B cell (primary cell): Measurements from ENCODE around the gene SSU72. TPM values are rescaled to one million over a fixed set of nuclear protein-coding genes. Genes with fewer than 3 reads are reported as not detected.

Experiments used
- ATAC-seq: fragments of 200-7000 bp; cut with Tn5 transposase; one replicate; pipeline ENCODE4 v1.10.0; 2021; ENCODE audit warnings: low read depth, mild to moderate bottlenecking, moderate number of reproducible peaks, moderate library complexity
- CTCF ChIA-PET: fragments of 350-600 bp; sonication (Branson Sonifier 250); formaldehyde crosslinking; loops from one replicate; lab custom pipeline; 2021; ENCODE audit warnings: antibody characterized with exemption, inconsistent platforms; lab: Charles Lee
- POLR2A ChIA-PET: fragments of 350-600 bp; sonication (Branson Sonifier 250); formaldehyde crosslinking; loops from one replicate; lab custom pipeline; 2021; ENCODE audit warnings: antibody characterized with exemption; lab: Charles Lee
- DNase-seq: peaks from one replicate; pipeline ENCODE4 v3.0.0; 2013
- H2AFZ ChIP-seq: 2 replicates; pipeline ENCODE4 v1.6.1; 2012; ENCODE audit warnings: mild to moderate bottlenecking, low read depth, low read length; ENCODE audit not compliant: insufficient read depth, poor library complexity, severe bottlenecking
- H3K27ac ChIP-seq, 2 donors: 1 replicate in 1 of 2; 2 replicates in 1 of 2; pipeline ENCODE4 v1.5.1; 2012 to 2013; ENCODE audit warnings: low read length in 2 of 2, mild to moderate bottlenecking in 2 of 2, moderate library complexity in 1 of 2
- H3K27me3 ChIP-seq, 4 experiments: fragments of 200-600 bp in 1 of 4; sonication (generic) in 1 of 4; replicated peaks in 1 of 4; 1 replicate in 2 of 4; 2 replicates in 2 of 4; pipeline versions ENCODE4 v1.6.1 to v1.7.0; 2013 to 2016; ENCODE audit warnings: low read length in 3 of 4, mild to moderate bottlenecking in 2 of 4, mixed read lengths in 1 of 4, moderate library complexity in 1 of 4; ENCODE audit not compliant: insufficient read depth in 4 of 4, control insufficient read depth in 3 of 4; ENCODE audit errors: control extremely low read depth in 1 of 4
- H3K36me3 ChIP-seq, 2 experiments: replicated peaks in 1 of 2; 1 replicate in 1 of 2; 2 replicates in 1 of 2; pipeline versions ENCODE4 v1.6.1 to v1.7.1; 2013; ENCODE audit warnings: low read length in 1 of 2; ENCODE audit not compliant: insufficient read depth in 2 of 2, control insufficient read depth in 1 of 2; ENCODE audit errors: control extremely low read depth in 1 of 2, extremely low read depth in 1 of 2
- H3K4me1 ChIP-seq, 2 donors: fragments of 200-600 bp in 1 of 2; sonication (generic) in 1 of 2; 1 replicate in 1 of 2; 2 replicates in 1 of 2; pipeline versions ENCODE4 v1.5.1 to v1.6.1; 2013 to 2017; ENCODE audit warnings: low read length in 2 of 2; ENCODE audit not compliant: control insufficient read depth in 2 of 2, insufficient read depth in 2 of 2
- H3K4me2 ChIP-seq: replicated peaks from 2 replicates; pipeline ENCODE3; 2012; ENCODE audit warnings: mild to moderate bottlenecking, low read depth, low read length; ENCODE audit not compliant: poor library complexity, severe bottlenecking
- H3K4me3 ChIP-seq, 5 experiments: fragments of 200-600 bp in 1 of 5; sonication (generic) in 1 of 5; 1 replicate in 3 of 5; 2 replicates in 2 of 5; pipeline versions ENCODE4 v1.5.1 to v1.7.0; 2011 to 2016; ENCODE audit warnings: low read length in 4 of 5, mild to moderate bottlenecking in 4 of 5, low read depth in 2 of 5, control low read depth in 1 of 5, moderate library complexity in 1 of 5; ENCODE audit not compliant: insufficient read depth in 1 of 5; ENCODE audit errors: control extremely low read depth in 1 of 5, extremely low read depth in 1 of 5
- H3K79me2 ChIP-seq: fragments of 200-600 bp; sonication (generic); one replicate; pipeline ENCODE4 v1.6.0; 2016; ENCODE audit warnings: low read length; ENCODE audit not compliant: control insufficient read depth, insufficient read depth
- H3K9ac ChIP-seq: fragments of 200-600 bp; sonication (generic); 2 replicates; pipeline ENCODE4 v1.6.1; 2017; ENCODE audit warnings: mild to moderate bottlenecking, low read length, moderate library complexity
- H3K9me3 ChIP-seq, 3 donors: one replicate each; pipeline versions ENCODE4 v1.6.1 to v1.7.1; 2013; ENCODE audit warnings: low read length in 2 of 3; ENCODE audit not compliant: control insufficient read depth in 2 of 3, insufficient read depth in 1 of 3; ENCODE audit errors: control extremely low read depth in 1 of 3
- H4K20me1 ChIP-seq: 2 replicates; pipeline ENCODE4 v1.6.0; 2012; ENCODE audit warnings: mild to moderate bottlenecking, low read length; ENCODE audit not compliant: insufficient read depth, control insufficient read depth, poor library complexity, severe bottlenecking
- H3K27ac Mint-ChIP-seq: one replicate; pipeline ENCODE4 v1.8.0; 2021; ENCODE audit warnings: mixed read lengths
- H3K27me3 Mint-ChIP-seq: one replicate; pipeline ENCODE4 v1.8.0; 2021; ENCODE audit warnings: mixed read lengths
- H3K4me1 Mint-ChIP-seq: one replicate; pipeline ENCODE4 v1.8.0; 2021; ENCODE audit warnings: mixed read lengths
- H3K4me3 Mint-ChIP-seq: one replicate; pipeline ENCODE4 v1.8.0; 2021; ENCODE audit warnings: mixed read lengths
- H3K9me3 Mint-ChIP-seq: one replicate; pipeline ENCODE4 v1.8.0; 2022; ENCODE audit warnings: mixed read lengths; ENCODE audit not compliant: insufficient read depth
- EZH2 ChIP-seq: IDR thresholded peaks from 2 replicates; pipeline ENCODE4 v1.6.1; 2012; ENCODE audit warnings: borderline replicate concordance, low read depth, mild to moderate bottlenecking, moderate library complexity, low read length; ENCODE audit not compliant: insufficient read depth, poor library complexity, severe bottlenecking
- WGBS: methylation state at CpG from one replicate; pipeline ENCODE4 v1.1.5; 2013; ENCODE audit warnings: missing lambda C conversion rate; ENCODE audit not compliant: insufficient coverage; 5-methylcytosine and 5-hydroxymethylcytosine counted together
- intact Hi-C: fragments of 100-400 bp; cut with micrococcal nuclease; formaldehyde crosslinking; loops from one replicate; pipeline ENCODE4 v1.10.0; 2022
- polyA plus RNA-seq: library from polyadenylated mRNA; depleted of rRNA; stranded (reverse); fragments of >200 nt; gene quantifications from 2 replicates; pipeline ENCODE4 v1.2.3, GENCODE V29; 2012
- total RNA-seq, 2 donors: library from RNA; stranded (reverse); fragments of 120-200 nt in 1 of 2; gene quantifications; 1 replicate in 1 of 2; 2 replicates in 1 of 2; pipeline versions ENCODE4 v1.2.3 to v1.2.4, GENCODE V29; 2013 to 2022
- TF ChIP-seq, protein P1 (sequence below): fragments of 200-600 bp; IDR thresholded peaks from one replicate; pipeline ENCODE4 v1.8.0; 2022; ENCODE audit warnings: antibody characterized with exemption, mild to moderate bottlenecking

The SSU72 gene
- total and polyA plus RNA-seq, 2 donors (not counting 1 experiment from before 2014, with no cell fraction given): 86.8 to 112 TPM

DNA sequence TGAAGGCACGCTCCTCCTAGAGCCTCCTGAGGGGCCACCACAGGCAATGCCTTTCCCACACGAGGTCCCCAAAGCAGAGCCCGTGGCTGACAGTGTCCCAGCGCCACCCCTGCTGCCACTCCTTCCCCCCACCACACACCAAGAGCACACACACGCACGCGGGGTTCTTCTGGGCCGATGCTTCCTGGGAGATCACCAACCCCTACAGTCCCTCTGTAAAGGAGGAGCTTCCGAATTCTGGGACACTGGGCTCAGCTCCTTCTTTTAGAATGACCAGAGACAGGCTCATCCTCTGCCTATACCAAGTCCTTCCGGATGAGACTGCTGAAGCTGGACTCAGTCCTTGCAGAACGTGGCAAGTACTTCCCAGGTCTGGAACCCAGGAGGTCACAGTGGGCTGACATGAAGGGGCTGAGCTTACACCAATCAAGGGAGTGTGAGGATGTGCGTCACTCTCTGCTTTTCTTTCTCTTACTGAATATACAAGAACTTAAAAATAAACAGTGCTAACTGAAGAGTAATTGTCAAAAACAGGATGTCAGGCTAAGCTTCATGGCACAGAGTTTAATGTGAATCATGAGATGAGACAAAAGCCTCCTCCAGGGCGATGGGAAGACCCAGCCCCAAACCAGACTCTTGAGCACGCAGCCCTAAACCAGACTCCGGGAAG, 12.7 kb downstream of the SSU72 start:
- Histone ChIP-seq H3K79me2 (peaks cover 71% of the 10 kb centered on the region), H3K27ac (no peak overlapping the region), H3K4me2 (no peak overlapping the region), H3K27me3 (no peaks in the 10 kb centered on the region), H3K4me1 (peaks cover 0 to under 1% of the 10 kb centered on the region in 2 donors), H3K36me3 (peaks cover 0 to 44% of the 10 kb centered on the region in 2 experiments), H3K9ac (no peak overlapping the region), H3K4me3 (no peak overlapping the region), H4K20me1 (peaks cover 71% of the 10 kb centered on the region), H2AFZ (no peak overlapping the region), H3K9me3 (no peaks in the 10 kb centered on the region)
- ChIA-PET POLR2A (no interaction called here), CTCF (no interaction called here)
- ATAC-seq (no peak), DNase-seq (no peak)
- 95% methylated on average over 13 of the region's 15 CpGs for WGBS
- Mint-ChIP-seq H3K27me3 (no peaks in the 10 kb centered on the region), H3K4me1 (peaks cover 17% of the 10 kb centered on the region), H3K4me3 (no peak overlapping the region), H3K9me3 (no peaks in the 10 kb centered on the region), H3K27ac (peak overlapping the region; percentile 37)
- no peak for TF ChIP-seq EZH2
- intact Hi-C loops: no loop called here

DNA sequence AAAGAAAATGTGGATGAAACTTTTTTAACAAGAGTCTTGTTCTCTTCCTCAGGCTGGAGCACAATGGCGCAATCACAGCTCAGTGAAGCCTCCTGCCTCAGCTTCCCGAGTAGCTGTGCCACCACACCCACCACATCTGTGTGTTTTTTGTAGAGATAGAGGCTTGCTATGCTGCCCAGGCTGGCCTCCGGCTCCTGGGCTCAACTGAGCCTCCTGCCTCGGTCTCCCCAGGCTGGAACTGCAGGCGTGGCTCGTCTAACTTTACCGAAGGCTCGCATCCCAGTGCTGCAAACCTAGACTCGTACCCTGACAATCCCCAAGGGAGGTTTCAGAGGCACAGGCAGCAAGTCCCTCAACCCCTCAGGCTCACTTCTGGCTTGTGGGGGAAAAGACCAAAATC, 14.5 kb downstream of the SSU72 start:
- Mint-ChIP-seq H3K4me1 (peaks cover 14% of the 10 kb centered on the region), H3K27me3 (no peaks in the 10 kb centered on the region), H3K27ac (no peak overlapping the region), H3K9me3 (no peaks in the 10 kb centered on the region), H3K4me3 (no peak overlapping the region)
- H2AFZ ChIP-seq: no peak overlapping the region
- CTCF ChIA-PET: no interaction called here
- intact Hi-C loops: no loop called here
- no peaks in the 10 kb centered on the region for H3K9me3 ChIP-seq
- DNase-seq (no peak), ATAC-seq (no peak)
- POLR2A ChIA-PET: no interaction called here
- no peak overlapping the region for H3K4me3 ChIP-seq
- H3K4me1 ChIP-seq: no peaks in the 10 kb centered on the region
- TF ChIP-seq EZH2: no peak
- TF ChIP-seq, protein P1, sequence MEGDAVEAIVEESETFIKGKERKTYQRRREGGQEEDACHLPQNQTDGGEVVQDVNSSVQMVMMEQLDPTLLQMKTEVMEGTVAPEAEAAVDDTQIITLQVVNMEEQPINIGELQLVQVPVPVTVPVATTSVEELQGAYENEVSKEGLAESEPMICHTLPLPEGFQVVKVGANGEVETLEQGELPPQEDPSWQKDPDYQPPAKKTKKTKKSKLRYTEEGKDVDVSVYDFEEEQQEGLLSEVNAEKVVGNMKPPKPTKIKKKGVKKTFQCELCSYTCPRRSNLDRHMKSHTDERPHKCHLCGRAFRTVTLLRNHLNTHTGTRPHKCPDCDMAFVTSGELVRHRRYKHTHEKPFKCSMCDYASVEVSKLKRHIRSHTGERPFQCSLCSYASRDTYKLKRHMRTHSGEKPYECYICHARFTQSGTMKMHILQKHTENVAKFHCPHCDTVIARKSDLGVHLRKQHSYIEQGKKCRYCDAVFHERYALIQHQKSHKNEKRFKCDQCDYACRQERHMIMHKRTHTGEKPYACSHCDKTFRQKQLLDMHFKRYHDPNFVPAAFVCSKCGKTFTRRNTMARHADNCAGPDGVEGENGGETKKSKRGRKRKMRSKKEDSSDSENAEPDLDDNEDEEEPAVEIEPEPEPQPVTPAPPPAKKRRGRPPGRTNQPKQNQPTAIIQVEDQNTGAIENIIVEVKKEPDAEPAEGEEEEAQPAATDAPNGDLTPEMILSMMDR: no peak
- peaks cover 0 to 32% of the 10 kb centered on the region in 2 experiments for H3K36me3 ChIP-seq
- no peak overlapping the region for H3K9ac ChIP-seq
- H4K20me1 ChIP-seq: peaks cover 56% of the 10 kb centered on the region
- H3K4me2 ChIP-seq: no peak overlapping the region
- H3K79me2 ChIP-seq: peaks cover 54% of the 10 kb centered on the region
- 94% methylated on average over 7 of the region's 9 CpGs for WGBS
- no peak overlapping the region for H3K27ac ChIP-seq
- no peaks in the 10 kb centered on the region for H3K27me3 ChIP-seq
